GM23338 (cell line): ENCODE data around the gene LHX4.

ENCODE experiments used
- CREB1 ChIP-seq: fragments of 250-450 bp; sonication (Bioruptor Pico); IDR thresholded peaks from 2 replicates; pipeline ENCODE4 v1.5.0; 2020; ENCODE audit warnings: low read depth, mild to moderate bottlenecking, moderate library complexity
- CTCF ChIP-seq, 2 experiments: fragments of 200-600 bp in 1 of 2; sonication (generic) in 1 of 2; conservative IDR thresholded peaks; 2 replicates each; pipeline versions ENCODE4 v1.5.1 to v1.6.1; 2016 to 2017; ENCODE audit warnings: antibody characterized with exemption in 2 of 2, low read depth in 2 of 2, mild to moderate bottlenecking in 2 of 2, moderate library complexity in 1 of 2
- EZH2 ChIP-seq: fragments of 200-600 bp; sonication (generic); IDR thresholded peaks from one replicate; pipeline ENCODE4 v1.8.0; 2017; ENCODE audit warnings: antibody characterized with exemption, mild to moderate bottlenecking, low read depth; ENCODE audit not compliant: unreplicated experiment
- EZH2phosphoT487 ChIP-seq: fragments of 200-600 bp; sonication (generic); IDR thresholded peaks from one replicate; pipeline ENCODE4 v1.8.1; 2018; ENCODE audit warnings: antibody characterized with exemption; ENCODE audit not compliant: unreplicated experiment
- JUNB ChIP-seq: IDR thresholded peaks from one replicate; pipeline ENCODE4 v1.6.1; 2016; ENCODE audit warnings: antibody characterized with exemption; ENCODE audit not compliant: unreplicated experiment
- POLR2AphosphoS5 ChIP-seq: IDR thresholded peaks from 2 replicates; pipeline ENCODE4 v1.6.1; 2016; ENCODE audit warnings: antibody characterized with exemption, low read depth
- REST ChIP-seq: IDR thresholded peaks from one replicate; pipeline ENCODE4 v1.6.1; 2018; ENCODE audit warnings: antibody characterized with exemption; ENCODE audit not compliant: unreplicated experiment
- ZNF114 ChIP-seq: fragments of 250-450 bp; sonication (Bioruptor Pico); IDR thresholded peaks from 2 replicates; pipeline ENCODE4 v1.5.0; 2020; ENCODE audit warnings: mild to moderate bottlenecking, moderate library complexity

GRCh38 chr1:180182643-180183311 is 47.3 kb upstream of the LHX4 start:
- TF ChIP-seq REST: no peak
- TF ChIP-seq CTCF (conservative IDR thresholded peaks at IDR 0.05; ENCODE audit: low read depth in 2 of 2): no peak
- no peak for TF ChIP-seq EZH2
- TF ChIP-seq CREB1 (CRISPR knock-in tag): no peak
- no peak for TF ChIP-seq EZH2phosphoT487
- no peak for TF ChIP-seq POLR2AphosphoS5
- TF ChIP-seq ZNF114 (CRISPR knock-in tag): no peak
- TF ChIP-seq JUNB: no peak
